Hippocampal formation (tissue), 2 donors: ENCODE data around the gene PEX3.
"Not testable (repeated sequence)": the region's sequence is repeated elsewhere in the genome, so short reads cannot be mapped to it uniquely, and the experiment has no call there.

Source experiments
- DNase-seq, 2 donors: peaks; one replicate each; lab custom pipeline; 2025; lab: John Stamatoyannopoulos, UW

PEX3 gene

GRCh38 chr6:143507358-143508145 is 56.9 kb downstream of the PEX3 start:
- DNase-seq: no peak

GRCh38 chr6:143510326-143510725 is 59.7 kb downstream of the PEX3 start:
- not testable (repeated sequence) for DNase-seq

GRCh38 chr6:143510991-143511891 is 60.6 kb downstream of the PEX3 start, which contains the start of gene FUCA2:
Gene FUCA2, minus strand, starts transcription at chr6:143511720. Its CDS starts 86 bp downstream, at chr6:143511634.
- peak; percentile 79 to 80 for DNase-seq

GRCh38 chr6:143513410-143513809 is 62.8 kb downstream of the PEX3 start:
- DNase-seq: no peak

GRCh38 chr6:143515061-143515760 is 64.6 kb downstream of the PEX3 start:
- DNase-seq: peak in 1 of 2 donors; percentile 20

- no peak for DNase-seq
Observed at GRCh38 chr6:143515766-143516355, 65.3 kb downstream of the PEX3 start.

- DNase-seq: no peak
Observed at GRCh38 chr6:143516690-143517446, 66.3 kb downstream of the PEX3 start.

- DNase-seq: no peak
Observed at GRCh38 chr6:143517447-143517773, 66.8 kb downstream of the PEX3 start.

- DNase-seq: no peak
Observed at GRCh38 chr6:143522039-143522600, 71.5 kb downstream of the PEX3 start.

GRCh38 chr6:143525356-143525755 is 74.8 kb downstream of the PEX3 start:
- no peak for DNase-seq

- no peak for DNase-seq
Observed at GRCh38 chr6:143527677-143528076, 77.1 kb downstream of the PEX3 start.

- DNase-seq: no peak
Observed at GRCh38 chr6:143528164-143528811, 77.7 kb downstream of the PEX3 start.

- no peak for DNase-seq
Observed at GRCh38 chr6:143529095-143529494, 78.5 kb downstream of the PEX3 start.

- no peak for DNase-seq
Observed at GRCh38 chr6:143531720-143532499, 81.3 kb downstream of the PEX3 start.

GRCh38 chr6:143535189-143535614 is 84.6 kb downstream of the PEX3 start:
- no peak for DNase-seq

GRCh38 chr6:143536461-143536865 is 85.9 kb downstream of the PEX3 start:
- DNase-seq: no peak

- peak in 1 of 2 donors; percentile 36 for DNase-seq
Observed at GRCh38 chr6:143536866-143537691, 86.5 kb downstream of the PEX3 start.

- no peak for DNase-seq
Observed at GRCh38 chr6:143538374-143538773, 87.8 kb downstream of the PEX3 start.

- DNase-seq: no peak
Observed at GRCh38 chr6:143539106-143539505, 88.5 kb downstream of the PEX3 start.
